CD4-positive, alpha-beta T cell treated with Interleukin-15 for 4 hours (primary cell): ENCODE results near the gene PLCH1.

Experiments used
- DNase-seq: peaks from one replicate; pipeline ENCODE4 v3.0.0-alpha.2; 2020; ENCODE audit warnings: low spot score

PLCH1 gene

DNA sequence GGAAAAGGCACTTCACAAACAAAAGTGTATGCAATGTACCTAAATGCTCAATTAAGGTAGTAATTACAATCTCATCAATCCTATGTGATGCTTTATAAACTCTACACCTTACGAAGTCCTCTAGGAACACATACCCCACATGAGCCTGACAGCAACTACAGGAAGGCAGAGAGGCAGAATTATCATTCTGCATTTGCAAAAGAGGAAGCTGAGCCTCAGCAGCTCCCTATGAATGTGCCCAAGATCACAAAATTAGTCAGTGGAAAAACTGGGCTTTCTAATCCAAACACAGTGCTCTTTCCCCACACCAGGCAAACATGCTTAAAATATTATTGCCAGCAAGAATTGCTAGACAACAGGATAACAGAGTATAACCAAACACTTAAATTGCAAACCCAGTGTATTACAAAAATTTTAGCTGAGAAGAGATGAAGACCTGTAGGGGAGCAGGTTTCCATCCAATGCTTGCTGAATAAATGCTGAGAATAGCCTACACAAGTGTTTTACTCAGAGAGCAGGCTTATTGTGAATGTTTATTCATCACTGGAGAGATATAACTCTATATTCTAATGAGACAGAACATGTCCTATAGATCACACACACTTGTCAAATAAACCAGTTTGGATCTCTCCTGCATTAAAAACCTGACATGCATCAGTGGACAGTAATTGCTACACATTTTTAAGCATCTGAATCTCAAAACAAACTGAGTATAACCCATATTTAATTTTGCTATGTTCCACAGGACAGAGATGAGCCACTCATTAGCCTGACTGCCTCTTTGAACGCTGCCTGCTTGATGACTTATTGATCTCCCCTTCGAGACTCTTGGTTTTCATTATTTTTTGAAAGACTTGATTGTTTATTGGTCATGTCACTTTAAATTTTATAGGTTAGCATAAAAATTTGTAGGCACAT lies 62.2 kb downstream of the PLCH1 start:
- no peak for DNase-seq

- DNase-seq, result no peak
Measured at GRCh38 chr3:155676252-155676981, 68.5 kb downstream of the PLCH1 start.

- no peak for DNase-seq
Measured at GRCh38 chr3:155675094-155675493, 69.8 kb downstream of the PLCH1 start.

DNA sequence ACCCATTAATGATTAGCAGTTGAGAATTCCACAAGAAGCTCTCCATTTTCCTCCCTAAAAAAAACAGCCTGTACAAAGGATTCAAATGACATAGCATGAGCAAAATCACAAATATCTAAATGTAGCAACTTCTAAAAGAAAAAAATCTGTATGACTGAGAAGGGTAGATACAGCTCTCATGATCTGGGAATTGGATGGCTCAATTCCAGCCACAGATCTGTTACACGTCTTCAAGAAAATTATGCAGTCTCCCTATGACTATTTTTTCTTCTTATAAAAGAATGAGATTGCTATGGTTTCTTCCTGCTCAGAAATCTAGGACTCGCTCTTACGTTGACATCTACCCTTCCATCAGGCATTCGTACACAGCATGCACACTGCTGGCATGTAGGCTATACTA lies 71.5 kb downstream of the PLCH1 start:
- DNase-seq, result no peak

DNA sequence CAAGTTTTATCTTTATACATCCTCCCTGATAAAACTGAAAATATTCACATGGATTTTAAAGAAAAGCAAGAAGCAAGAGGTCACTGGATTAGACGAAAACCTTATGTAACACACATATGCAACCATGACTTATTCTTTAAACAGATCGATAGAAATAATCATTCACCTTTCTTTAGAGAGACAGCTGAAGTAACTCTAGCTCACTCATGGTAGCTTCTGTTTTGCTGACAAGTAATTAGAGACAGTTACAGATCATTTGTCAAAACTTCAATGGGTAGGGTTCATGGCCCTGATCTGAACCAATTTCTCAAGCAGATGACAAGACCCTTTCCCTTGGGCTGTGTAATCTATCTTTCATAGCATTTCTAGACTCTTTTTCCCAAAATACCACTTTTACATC lies 74.5 kb downstream of the PLCH1 start:
- no peak for DNase-seq

DNA sequence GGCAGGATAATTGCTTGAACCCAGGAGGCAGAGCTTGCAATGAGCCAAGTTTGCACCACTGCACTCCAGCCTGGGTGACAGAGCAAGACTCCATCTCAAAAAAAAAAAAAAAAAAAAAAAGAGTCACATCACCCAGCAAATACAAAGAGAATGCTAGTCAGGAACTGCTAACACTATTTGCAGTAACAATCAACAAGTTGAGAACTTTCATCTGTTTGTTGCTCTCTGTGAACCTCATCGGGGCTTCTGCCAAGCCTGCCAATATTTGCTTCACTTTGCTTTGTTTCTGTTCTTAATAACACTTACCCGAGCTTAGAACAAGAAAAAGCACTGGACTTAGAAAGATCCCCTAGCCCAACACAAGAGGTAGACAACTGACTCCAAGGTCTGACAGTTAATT lies 76.9 kb downstream of the PLCH1 start:
- DNase-seq, result no peak

DNA sequence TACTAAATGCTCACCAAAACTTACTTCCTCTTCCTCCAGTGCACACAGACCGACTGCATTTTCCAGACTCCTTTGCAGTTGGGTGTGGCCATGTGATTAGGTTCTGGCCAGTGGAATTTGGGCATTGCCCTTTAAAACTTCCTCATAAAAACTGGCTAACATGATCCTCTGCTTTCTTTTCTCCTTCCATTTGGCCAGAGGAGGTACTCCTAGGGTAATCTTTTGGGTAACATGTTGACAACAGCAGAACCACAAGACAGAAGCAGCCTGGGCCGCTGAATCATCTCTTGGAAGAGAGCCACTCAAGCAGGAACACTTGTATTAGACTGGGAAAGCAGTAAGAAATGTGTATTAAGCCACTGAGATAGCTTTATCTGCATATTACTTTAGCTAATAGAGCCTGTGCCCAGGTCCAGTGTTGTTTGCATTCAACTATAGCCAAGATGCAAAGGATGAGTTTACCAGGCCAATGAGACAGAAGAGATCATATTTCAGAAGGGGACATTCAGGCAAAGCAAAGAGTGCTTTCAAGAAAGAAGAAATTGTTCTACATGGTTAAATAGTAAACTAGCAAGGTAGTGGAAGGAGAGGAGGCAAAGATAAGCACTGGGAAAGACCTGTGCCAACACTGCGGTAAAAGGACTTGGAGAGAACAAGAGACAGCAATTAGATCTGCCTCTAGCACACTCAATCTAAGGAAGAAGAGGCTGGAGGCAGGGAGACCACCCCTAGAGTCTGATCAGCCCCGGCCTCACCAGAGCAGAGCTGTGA lies 79.8 kb downstream of the PLCH1 start:
- no peak for DNase-seq

- DNase-seq, result no peak
Measured at GRCh38 chr3:155663467-155664212, 81.2 kb downstream of the PLCH1 start.

GRCh38 chr3:155661760-155662159 lies 83.1 kb downstream of the PLCH1 start:
- DNase-seq, result no peak

- no peak for DNase-seq
Measured at GRCh38 chr3:155661042-155661441, 83.8 kb downstream of the PLCH1 start.

DNA sequence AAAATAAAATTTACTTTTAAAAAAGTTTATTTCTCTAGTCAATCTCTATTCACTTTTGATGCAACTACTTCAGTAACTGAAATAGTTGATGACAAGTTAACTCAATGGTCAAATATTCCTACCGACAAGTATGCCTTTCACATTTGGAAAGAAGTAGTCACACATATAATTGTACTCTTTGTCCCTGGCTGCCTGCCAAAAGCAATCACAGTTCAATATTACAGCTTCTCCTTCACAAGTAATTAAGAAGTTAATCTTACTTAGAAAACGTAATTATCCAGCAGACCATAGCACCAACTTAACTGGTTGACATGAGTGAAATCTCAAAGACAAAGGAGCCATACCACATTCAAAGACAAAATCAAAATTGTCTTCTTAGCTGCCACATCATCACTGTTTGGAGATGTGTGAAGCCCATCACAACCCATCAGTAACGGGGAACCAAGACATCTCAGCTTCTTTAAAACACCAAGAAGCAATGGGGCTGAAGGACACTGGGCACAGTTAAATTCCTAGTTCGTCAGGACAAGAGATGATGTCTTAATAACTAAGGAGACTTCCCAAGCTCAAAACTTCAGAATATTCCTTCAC lies 86.1 kb downstream of the PLCH1 start:
- DNase-seq, result no peak

GRCh38 chr3:155658006-155658405 lies 86.9 kb downstream of the PLCH1 start:
- DNase-seq, result no peak

DNA sequence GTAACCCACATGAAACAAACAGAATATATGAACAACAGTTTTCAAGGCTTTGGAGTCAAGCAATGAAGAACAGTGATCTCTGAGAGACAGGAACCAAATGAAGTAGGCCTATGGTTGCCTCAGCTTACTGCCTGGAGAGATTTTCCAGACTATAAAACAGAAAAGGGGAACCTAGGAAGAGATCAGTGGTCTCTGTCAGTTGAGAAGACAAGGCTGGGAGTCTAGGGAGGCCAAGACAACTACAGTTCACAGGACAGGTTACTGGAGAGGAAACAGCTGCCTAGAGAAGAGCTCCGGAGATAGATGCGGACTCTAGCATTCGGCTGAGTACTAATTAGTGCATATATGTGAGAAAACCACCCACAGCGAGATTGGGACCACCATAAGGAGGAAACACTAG lies 87.7 kb downstream of the PLCH1 start:
- no peak for DNase-seq

DNA sequence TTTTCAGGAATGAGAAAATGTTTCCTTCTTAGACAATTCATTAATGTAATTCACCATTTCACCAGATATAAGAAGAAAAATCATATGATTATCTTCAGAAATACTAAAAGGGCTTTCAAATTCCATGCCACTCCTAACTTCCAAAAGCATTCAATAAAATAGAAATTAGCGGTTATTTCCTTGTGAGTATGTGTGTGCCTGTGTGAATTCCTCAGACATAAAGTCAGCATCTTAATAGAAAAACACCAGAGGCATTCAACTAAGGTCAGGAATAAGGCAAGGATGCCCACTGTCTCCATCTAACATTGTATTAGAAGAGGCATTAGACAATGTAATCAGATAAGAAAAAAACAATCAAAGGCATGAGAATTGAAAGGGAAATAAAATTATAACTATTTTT lies 88.4 kb downstream of the PLCH1 start:
- DNase-seq, result no peak

GRCh38 chr3:155651489-155652218 lies 93.2 kb downstream of the PLCH1 start:
- no peak for DNase-seq

DNA sequence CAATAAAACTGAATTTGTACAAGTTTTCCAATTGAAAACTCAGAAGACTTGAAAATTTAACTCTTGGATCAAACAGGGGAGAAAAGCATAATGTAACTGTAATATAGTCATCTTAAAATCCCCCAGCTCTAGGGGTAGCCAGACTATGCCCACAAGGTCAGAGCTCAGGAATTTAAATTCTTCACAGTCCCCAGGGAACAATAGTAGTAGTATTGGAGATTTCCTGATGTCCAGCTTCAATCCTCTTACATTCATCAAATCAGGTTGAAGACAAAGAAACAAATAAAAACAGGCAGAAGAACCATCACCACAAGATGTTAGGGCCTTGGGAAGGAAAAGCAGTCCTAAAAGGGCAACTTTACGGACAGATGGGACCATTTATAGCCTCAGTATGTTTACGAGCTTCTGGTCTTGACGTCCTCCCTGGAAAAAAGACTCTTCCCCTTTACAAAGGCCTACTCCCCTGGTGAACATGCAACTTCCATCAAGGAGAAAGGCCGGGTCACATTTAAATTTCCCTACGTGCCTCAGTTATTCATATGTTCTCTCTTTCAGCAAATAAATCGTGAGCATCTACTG lies 96.8 kb downstream of the PLCH1 start:
- DNase-seq, result no peak

DNA sequence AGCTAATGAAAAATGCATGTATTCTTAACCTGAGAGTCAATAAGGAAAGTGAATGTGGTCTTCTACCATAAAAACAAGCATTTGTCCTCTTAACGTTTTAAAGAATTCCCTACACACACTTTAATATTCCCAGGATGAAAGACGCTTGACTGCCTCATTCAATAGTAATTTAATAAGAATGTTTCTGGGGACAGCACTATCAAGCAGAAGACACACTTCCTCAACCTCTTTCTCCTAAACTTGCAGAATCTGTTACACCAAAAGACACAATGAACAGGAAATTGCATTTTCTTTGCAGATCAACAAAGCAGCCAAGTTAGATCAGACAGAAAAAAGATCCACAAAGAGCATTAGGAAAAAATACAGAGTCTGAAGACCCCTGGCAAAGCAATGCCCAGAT lies 97.7 kb downstream of the PLCH1 start:
- DNase-seq, result no peak

- DNase-seq, result no peak
Measured at GRCh38 chr3:155646669-155647068, 98.2 kb downstream of the PLCH1 start.

GRCh38 chr3:155646128-155646527 lies 98.7 kb downstream of the PLCH1 start:
- DNase-seq, result no peak

- no peak for DNase-seq
Measured at GRCh38 chr3:155643581-155644165, 101.2 kb downstream of the PLCH1 start.
